Measurements from ENCODE around the gene BCDIN3D. TPM values are rescaled to one million over a fixed set of nuclear protein-coding genes. Genes with fewer than 3 reads are reported as not detected.

Gene BCDIN3D
- total RNA-seq, 2 donors from 2014 or later = 3.0 to 8.0 TPM

- no peak for TF ChIP-seq POLR2A (IDR thresholded peaks at IDR 0.05)
- TF ChIP-seq POLR2AphosphoS5 (IDR thresholded peaks at IDR 0.05) = no peak
- TF ChIP-seq, protein P1, sequence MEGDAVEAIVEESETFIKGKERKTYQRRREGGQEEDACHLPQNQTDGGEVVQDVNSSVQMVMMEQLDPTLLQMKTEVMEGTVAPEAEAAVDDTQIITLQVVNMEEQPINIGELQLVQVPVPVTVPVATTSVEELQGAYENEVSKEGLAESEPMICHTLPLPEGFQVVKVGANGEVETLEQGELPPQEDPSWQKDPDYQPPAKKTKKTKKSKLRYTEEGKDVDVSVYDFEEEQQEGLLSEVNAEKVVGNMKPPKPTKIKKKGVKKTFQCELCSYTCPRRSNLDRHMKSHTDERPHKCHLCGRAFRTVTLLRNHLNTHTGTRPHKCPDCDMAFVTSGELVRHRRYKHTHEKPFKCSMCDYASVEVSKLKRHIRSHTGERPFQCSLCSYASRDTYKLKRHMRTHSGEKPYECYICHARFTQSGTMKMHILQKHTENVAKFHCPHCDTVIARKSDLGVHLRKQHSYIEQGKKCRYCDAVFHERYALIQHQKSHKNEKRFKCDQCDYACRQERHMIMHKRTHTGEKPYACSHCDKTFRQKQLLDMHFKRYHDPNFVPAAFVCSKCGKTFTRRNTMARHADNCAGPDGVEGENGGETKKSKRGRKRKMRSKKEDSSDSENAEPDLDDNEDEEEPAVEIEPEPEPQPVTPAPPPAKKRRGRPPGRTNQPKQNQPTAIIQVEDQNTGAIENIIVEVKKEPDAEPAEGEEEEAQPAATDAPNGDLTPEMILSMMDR (IDR thresholded peaks at IDR 0.05) = no peak
- H3K36me3 ChIP-seq = no peaks in the 10 kb centered on the region
- WGBS = 90% methylated on average over 2 of the region's 2 CpGs
Observed at GRCh38 chr12:49797449-49797776, 45.5 kb downstream of the BCDIN3D start.

GRCh38 chr12:49796606-49797448 is 46.1 kb downstream of the BCDIN3D start:
- intact Hi-C loops (cut with DNase I) = no loop called here
- 69% methylated on average over 17 of the region's 17 CpGs for WGBS
- Histone ChIP-seq H3K4me3 (no peak overlapping the region), H3K27me3 (replicated peaks; ENCODE audit: insufficient read depth) (no peaks in the 10 kb centered on the region), H3K9me3 (no peaks in the 10 kb centered on the region), H3K27ac (no peak overlapping the region), H3K36me3 (no peaks in the 10 kb centered on the region), H3K4me1 (replicated peaks) (no peaks in the 10 kb centered on the region)
- TF ChIP-seq, protein P1 (IDR thresholded peaks at IDR 0.05) = no peak
- TF ChIP-seq POLR2AphosphoS5 (IDR thresholded peaks at IDR 0.05) (no peak), POLR2A (IDR thresholded peaks at IDR 0.05) (no peak)
- no peak for DNase-seq (ENCODE audit: low spot score)

More at GRCh38 chr12:49797449-49797776, 45.5 kb downstream of the BCDIN3D start:
- DNase-seq (ENCODE audit: low spot score) = no peak
- intact Hi-C loops (cut with DNase I) = no loop called here
- H3K4me3 ChIP-seq = no peak overlapping the region
- H3K4me1 ChIP-seq (replicated peaks) = no peaks in the 10 kb centered on the region
- no peaks in the 10 kb centered on the region for H3K9me3 ChIP-seq
- H3K27ac ChIP-seq = no peak overlapping the region
- no peaks in the 10 kb centered on the region for H3K27me3 ChIP-seq (replicated peaks; ENCODE audit: insufficient read depth)

DNA sequence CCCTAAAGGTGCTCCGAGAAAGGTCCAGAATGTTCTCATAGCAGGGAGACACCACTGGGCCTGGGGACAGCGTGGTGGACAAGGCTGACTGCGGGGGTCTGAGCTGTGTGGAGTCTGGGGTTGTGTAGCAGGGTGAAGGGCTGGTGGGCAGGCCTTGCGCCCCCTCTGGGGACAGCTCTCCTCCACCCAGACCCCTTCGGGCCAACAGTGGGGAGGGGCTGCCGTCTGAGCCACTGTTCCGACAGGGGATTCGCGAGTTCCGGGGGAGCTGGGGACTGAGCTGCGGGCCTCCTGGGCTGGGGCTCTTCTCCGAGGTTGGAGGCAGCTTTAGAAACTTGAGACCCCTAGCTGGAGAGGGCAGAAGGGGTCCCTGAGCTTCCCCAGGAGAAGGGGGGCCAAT is 46.8 kb downstream of the BCDIN3D start:
- Histone ChIP-seq H3K27ac (no peak overlapping the region), H3K27me3 (replicated peaks; ENCODE audit: insufficient read depth) (no peaks in the 10 kb centered on the region), H3K36me3 (no peaks in the 10 kb centered on the region), H3K4me1 (replicated peaks) (no peaks in the 10 kb centered on the region), H3K4me3 (no peak overlapping the region), H3K9me3 (no peaks in the 10 kb centered on the region)
- intact Hi-C loops (cut with DNase I) = no loop called here
- 91% methylated on average over 7 of the region's 12 CpGs for WGBS
- TF ChIP-seq POLR2AphosphoS5 (IDR thresholded peaks at IDR 0.05) (no peak), POLR2A (IDR thresholded peaks at IDR 0.05) (no peak)
- TF ChIP-seq, protein P1 (IDR thresholded peaks at IDR 0.05) = no peak
- DNase-seq (ENCODE audit: low spot score) = no peak

- Histone ChIP-seq H3K27me3 (replicated peaks; ENCODE audit: insufficient read depth) (no peaks in the 10 kb centered on the region), H3K4me1 (replicated peaks) (no peaks in the 10 kb centered on the region), H3K9me3 (no peaks in the 10 kb centered on the region), H3K36me3 (no peaks in the 10 kb centered on the region), H3K4me3 (no peak overlapping the region), H3K27ac (no peak overlapping the region)
- 86% methylated on average over 11 of the region's 12 CpGs for WGBS
- TF ChIP-seq, protein P1 (IDR thresholded peaks at IDR 0.05) = no peak
- TF ChIP-seq POLR2A (IDR thresholded peaks at IDR 0.05) (no peak), POLR2AphosphoS5 (IDR thresholded peaks at IDR 0.05) (no peak)
- DNase-seq (ENCODE audit: low spot score) = no peak
- intact Hi-C loops (cut with DNase I) = no loop called here
Observed at GRCh38 chr12:49795654-49796105, 47.2 kb downstream of the BCDIN3D start.

Data from prostate gland (tissue), 2 donors.